HCT116 (cell line): ENCODE data around the gene ROR2. TPM values are rescaled to one million over a fixed set of nuclear protein-coding genes. Genes with fewer than 3 reads are reported as not detected.

ENCODE experiments used
- ATAC-seq: fragments of 200-7000 bp; cut with Tn5 transposase; 2 replicates; pipeline ENCODE4 v1.9.1; 2020; ENCODE audit warnings: mild to moderate bottlenecking, moderate library complexity
- BruUV-seq: library from RNA; stranded (reverse); fragments of 400-500 nt; replicated peaks from 2 replicates; lab custom pipeline; 2021; lab: Mats Ljungman, UMichigan
- CTCF ChIA-PET: fragments of 300-600 bp; sonication (Branson Sonifier 250); formaldehyde crosslinking; loops from one replicate; lab custom pipeline; 2021; ENCODE audit warnings: antibody characterized with exemption; lab: Charles Lee
- POLR2A ChIA-PET: fragments of 300-600, 350-600 bp; sonication (Branson Sonifier 250); formaldehyde crosslinking; loops from one replicate; lab custom pipeline; 2021; ENCODE audit warnings: antibody characterized with exemption; lab: Charles Lee
- RAD21 ChIA-PET, 2 experiments: fragments of 300-600 bp; sonication (Branson Sonifier 250); formaldehyde crosslinking; loops; one replicate each; lab custom pipeline; 2023; ENCODE audit warnings: low total read pairs in 2 of 2; ENCODE audit not compliant: uncharacterized antibody in 2 of 2, unreplicated experiment in 2 of 2, low non-redundant PET in 1 of 2; lab: Charles Lee
- DNase-seq: peaks from one replicate; pipeline ENCODE4 v3.0.0-alpha.2; 2010; ENCODE audit warnings: low read depth, low spot score
- H2AFZ ChIP-seq: fragments of 200-600 bp; shearing (Covaris generic), sonication (generic); 2 replicates; pipeline ENCODE4 v1.6.1; 2017; ENCODE audit warnings: low read depth, mixed run types, mixed read lengths, antibody characterized with exemption, low read length; ENCODE audit not compliant: poor library complexity, severe bottlenecking
- H3K27ac ChIP-seq: 2 replicates; pipeline ENCODE4 v1.5.1; 2012; ENCODE audit warnings: low read depth, low read length
- H3K27me3 ChIP-seq: fragments of 200-600 bp; sonication (generic); 2 replicates; pipeline ENCODE4 v1.6.1; 2016; ENCODE audit warnings: mixed run types, low read length, mixed read lengths; ENCODE audit not compliant: insufficient read depth
- H3K36me3 ChIP-seq, 2 experiments: fragments of 200-500 bp in 1 of 2; fragments of 200-600 bp in 1 of 2; sonication (Bioruptor generic) in 1 of 2; sonication (generic) in 1 of 2; 2 replicates each; pipeline versions ENCODE4 v1.5.1 to v1.6.1; 2014 to 2016; ENCODE audit warnings: low read length in 2 of 2, inconsistent platforms in 1 of 2, mixed read lengths in 1 of 2, mixed run types in 1 of 2; ENCODE audit not compliant: insufficient read depth in 2 of 2, control insufficient read depth in 1 of 2
- H3K4me1 ChIP-seq, 2 experiments: fragments of 200-600 bp in 1 of 2; sonication (generic) in 1 of 2; 2 replicates each; pipeline versions ENCODE4 v1.5.1 to v1.6.1; 2012 to 2017; ENCODE audit warnings: low read length in 2 of 2, inconsistent platforms in 1 of 2, mild to moderate bottlenecking in 1 of 2, mixed read lengths in 1 of 2, mixed run types in 1 of 2, moderate library complexity in 1 of 2; ENCODE audit not compliant: insufficient read depth in 2 of 2, control insufficient read depth in 1 of 2
- H3K4me2 ChIP-seq: fragments of 200-600 bp; sonication (generic); 2 replicates; pipeline ENCODE4 v1.6.1; 2017; ENCODE audit warnings: mixed run types, low read length, mixed read lengths
- H3K4me3 ChIP-seq, 2 experiments: fragments of 200-600 bp in 1 of 2; sonication (generic) in 1 of 2; replicated peaks in 1 of 2; 2 replicates each; pipeline ENCODE4 v1.5.1; 2011 to 2016; ENCODE audit warnings: low read length in 2 of 2, control low read depth in 1 of 2, low read depth in 1 of 2, mild to moderate bottlenecking in 1 of 2, mixed read lengths in 1 of 2, mixed run types in 1 of 2
- H3K79me2 ChIP-seq: fragments of 200-600 bp; sonication (generic); 2 replicates; pipeline ENCODE4 v1.6.1; 2017; ENCODE audit warnings: mild to moderate bottlenecking, mixed run types, low read length, moderate library complexity, mixed read lengths; ENCODE audit not compliant: insufficient read depth
- H3K9ac ChIP-seq: fragments of 200-600 bp; sonication (generic); 2 replicates; pipeline ENCODE4 v1.6.1; 2016; ENCODE audit warnings: low read length, mixed read lengths
- H3K9me2 ChIP-seq: fragments of 200-600 bp; sonication (generic), shearing (Covaris generic); 2 replicates; pipeline ENCODE4 v1.6.1; 2017; ENCODE audit warnings: mixed run types, mild to moderate bottlenecking, moderate library complexity; ENCODE audit not compliant: insufficient read depth
- H3K9me3 ChIP-seq, 2 experiments: fragments of 200-500 bp in 1 of 2; fragments of 200-600 bp in 1 of 2; sonication (Bioruptor generic) in 1 of 2; sonication (generic) in 1 of 2; 2 replicates each; pipeline ENCODE4 v1.6.1; 2014 to 2017; ENCODE audit warnings: low read length in 2 of 2, mixed read lengths in 2 of 2, inconsistent platforms in 1 of 2, low read depth in 1 of 2, mild to moderate bottlenecking in 1 of 2, mixed run types in 1 of 2, moderate library complexity in 1 of 2; ENCODE audit not compliant: control insufficient read depth in 1 of 2, insufficient read depth in 1 of 2
- H4K20me1 ChIP-seq: fragments of 200-600 bp; sonication (generic), shearing (Covaris generic); 2 replicates; pipeline ENCODE4 v1.6.1; 2017; ENCODE audit warnings: mixed run types, mild to moderate bottlenecking, moderate library complexity; ENCODE audit not compliant: insufficient read depth
- RAD21 ChIP-seq: IDR thresholded peaks from 2 replicates; pipeline ENCODE4 v1.6.1; 2012; ENCODE audit warnings: low read depth, mild to moderate bottlenecking
- intact Hi-C: fragments of 100-400 bp; cut with micrococcal nuclease; formaldehyde crosslinking; loops from 2 replicates; pipeline ENCODE4 v1.10.0; 2022
- total RNA-seq: library from RNA; stranded (reverse); gene quantifications from one replicate; pipeline ENCODE4 v1.2.1, GENCODE V29; 2021; ENCODE audit not compliant: unreplicated experiment
- TF ChIP-seq, protein P1 (sequence below), 3 experiments: fragments of 200-600 bp in 1 of 3; sonication (generic) in 1 of 3; IDR thresholded peaks in 2 of 3; conservative IDR thresholded peaks in 1 of 3; 2 replicates each; pipeline ENCODE4 v1.5.1; 2012 to 2017; ENCODE audit warnings: low read depth in 2 of 3, low read length in 2 of 3, antibody characterized with exemption in 1 of 3, borderline replicate concordance in 1 of 3, control low read depth in 1 of 3, mild to moderate bottlenecking in 1 of 3, mixed read lengths in 1 of 3, mixed run types in 1 of 3, moderate library complexity in 1 of 3; ENCODE audit not compliant: insufficient read depth in 1 of 3
- TF ChIP-seq, protein P2 (sequence below): IDR thresholded peaks from 2 replicates; pipeline ENCODE4 v1.6.1; 2012; ENCODE audit warnings: low read depth

Gene ROR2
- total RNA-seq, 1 experiment from 2014 or later = 15.7 TPM

DNA sequence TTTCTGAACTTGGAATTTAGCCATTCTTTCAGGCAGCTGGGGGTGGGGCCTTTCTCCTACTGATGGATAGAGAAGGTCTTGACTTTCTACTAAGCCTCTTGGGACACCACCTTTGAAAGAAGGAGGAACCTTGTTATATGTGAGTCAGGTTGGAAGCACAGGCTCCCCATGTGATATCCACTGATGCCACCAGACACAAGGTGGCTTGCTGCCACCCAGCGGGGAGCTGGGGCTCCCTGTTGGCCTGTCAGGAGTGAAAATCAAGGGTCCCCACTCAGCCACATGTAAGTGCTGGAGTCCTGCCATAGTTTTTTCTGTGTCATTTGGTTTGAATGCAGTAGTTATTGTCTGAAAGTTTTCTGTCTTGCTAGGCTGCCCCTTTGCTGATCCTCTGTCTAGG is 274.0 kb downstream of the ROR2 start:
- H3K9ac ChIP-seq = no peak overlapping the region
- no peak overlapping the region for H2AFZ ChIP-seq
- H4K20me1 ChIP-seq = no peaks in the 10 kb centered on the region
- no peaks in the 10 kb centered on the region for H3K9me3 ChIP-seq
- H3K4me1 ChIP-seq = no peaks in the 10 kb centered on the region
- intact Hi-C loops = no loop called here
- H3K79me2 ChIP-seq = no peaks in the 10 kb centered on the region
- TF ChIP-seq, protein P1, sequence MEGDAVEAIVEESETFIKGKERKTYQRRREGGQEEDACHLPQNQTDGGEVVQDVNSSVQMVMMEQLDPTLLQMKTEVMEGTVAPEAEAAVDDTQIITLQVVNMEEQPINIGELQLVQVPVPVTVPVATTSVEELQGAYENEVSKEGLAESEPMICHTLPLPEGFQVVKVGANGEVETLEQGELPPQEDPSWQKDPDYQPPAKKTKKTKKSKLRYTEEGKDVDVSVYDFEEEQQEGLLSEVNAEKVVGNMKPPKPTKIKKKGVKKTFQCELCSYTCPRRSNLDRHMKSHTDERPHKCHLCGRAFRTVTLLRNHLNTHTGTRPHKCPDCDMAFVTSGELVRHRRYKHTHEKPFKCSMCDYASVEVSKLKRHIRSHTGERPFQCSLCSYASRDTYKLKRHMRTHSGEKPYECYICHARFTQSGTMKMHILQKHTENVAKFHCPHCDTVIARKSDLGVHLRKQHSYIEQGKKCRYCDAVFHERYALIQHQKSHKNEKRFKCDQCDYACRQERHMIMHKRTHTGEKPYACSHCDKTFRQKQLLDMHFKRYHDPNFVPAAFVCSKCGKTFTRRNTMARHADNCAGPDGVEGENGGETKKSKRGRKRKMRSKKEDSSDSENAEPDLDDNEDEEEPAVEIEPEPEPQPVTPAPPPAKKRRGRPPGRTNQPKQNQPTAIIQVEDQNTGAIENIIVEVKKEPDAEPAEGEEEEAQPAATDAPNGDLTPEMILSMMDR (IDR thresholded peaks at IDR 0.05 in 2 of 3, conservative IDR thresholded peaks at IDR 0.05 in 1 of 3; ENCODE audit: borderline replicate concordance in 1 of 3, insufficient read depth in 1 of 3, low read depth in 2 of 3, low read length in 2 of 3) = peak; percentile 38 to 52 (median 51); a peak in 4 of 6 replicates
- TF ChIP-seq, protein P2, sequence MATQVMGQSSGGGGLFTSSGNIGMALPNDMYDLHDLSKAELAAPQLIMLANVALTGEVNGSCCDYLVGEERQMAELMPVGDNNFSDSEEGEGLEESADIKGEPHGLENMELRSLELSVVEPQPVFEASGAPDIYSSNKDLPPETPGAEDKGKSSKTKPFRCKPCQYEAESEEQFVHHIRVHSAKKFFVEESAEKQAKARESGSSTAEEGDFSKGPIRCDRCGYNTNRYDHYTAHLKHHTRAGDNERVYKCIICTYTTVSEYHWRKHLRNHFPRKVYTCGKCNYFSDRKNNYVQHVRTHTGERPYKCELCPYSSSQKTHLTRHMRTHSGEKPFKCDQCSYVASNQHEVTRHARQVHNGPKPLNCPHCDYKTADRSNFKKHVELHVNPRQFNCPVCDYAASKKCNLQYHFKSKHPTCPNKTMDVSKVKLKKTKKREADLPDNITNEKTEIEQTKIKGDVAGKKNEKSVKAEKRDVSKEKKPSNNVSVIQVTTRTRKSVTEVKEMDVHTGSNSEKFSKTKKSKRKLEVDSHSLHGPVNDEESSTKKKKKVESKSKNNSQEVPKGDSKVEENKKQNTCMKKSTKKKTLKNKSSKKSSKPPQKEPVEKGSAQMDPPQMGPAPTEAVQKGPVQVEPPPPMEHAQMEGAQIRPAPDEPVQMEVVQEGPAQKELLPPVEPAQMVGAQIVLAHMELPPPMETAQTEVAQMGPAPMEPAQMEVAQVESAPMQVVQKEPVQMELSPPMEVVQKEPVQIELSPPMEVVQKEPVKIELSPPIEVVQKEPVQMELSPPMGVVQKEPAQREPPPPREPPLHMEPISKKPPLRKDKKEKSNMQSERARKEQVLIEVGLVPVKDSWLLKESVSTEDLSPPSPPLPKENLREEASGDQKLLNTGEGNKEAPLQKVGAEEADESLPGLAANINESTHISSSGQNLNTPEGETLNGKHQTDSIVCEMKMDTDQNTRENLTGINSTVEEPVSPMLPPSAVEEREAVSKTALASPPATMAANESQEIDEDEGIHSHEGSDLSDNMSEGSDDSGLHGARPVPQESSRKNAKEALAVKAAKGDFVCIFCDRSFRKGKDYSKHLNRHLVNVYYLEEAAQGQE = no peak
- TF ChIP-seq RAD21 = peak; percentile 77
- TF ChIP-seq, all 23 proteins: peak for 2
- ChIA-PET CTCF (no interaction called here), POLR2A (no interaction called here), RAD21 (interaction anchor here in 1 of 2 experiments (0.7 kb wide), 1 partner anchor 639 kb away, joined by 3 read pairs; no protein-coding TSS in a partner anchor)
- DNase-seq (peak; percentile 18), ATAC-seq (peak; percentile 81)
- BruUV-seq = no TSS peak
- no peak overlapping the region for H3K27ac ChIP-seq
- H3K9me2 ChIP-seq = no peaks in the 10 kb centered on the region
- no peak overlapping the region for H3K4me3 ChIP-seq
- H3K4me2 ChIP-seq = no peak overlapping the region
- H3K36me3 ChIP-seq = no peaks in the 10 kb centered on the region
- no peaks in the 10 kb centered on the region for H3K27me3 ChIP-seq
